K562 (cell line): ENCODE measurements around the gene SAMD14. TPM values are rescaled to one million over a fixed set of nuclear protein-coding genes. Genes with fewer than 3 reads are reported as not detected.

Experiments used
- ATAC-seq: fragments of 200-7000 bp; cut with Tn5 transposase; 3 replicates; pipeline ENCODE4 v1.9.1; 2020; ENCODE audit warnings: moderate library complexity
- BruUV-seq: library from RNA; stranded (reverse); fragments of 400-500 nt; replicated peaks from 2 replicates; lab custom pipeline; 2021; lab: Mats Ljungman, UMichigan
- CTCF ChIA-PET: fragments of 300-600 bp; formaldehyde crosslinking; extraction: SDS; loops from one replicate; lab custom pipeline; 2021; ENCODE audit warnings: low intra/inter-chr PET ratio; lab: Yijun Ruan, JAX
- POLR2A ChIA-PET: fragments of 300-600, 350-650 bp; sonication (Branson Sonifier 250); formaldehyde crosslinking; extraction: SDS; loops from one replicate; lab custom pipeline; 2021; ENCODE audit warnings: antibody characterized with exemption, inconsistent platforms; lab: Yijun Ruan, JAX
- DNase-seq, 4 experiments: peaks; one replicate each; pipeline versions ENCODE4 v3.0.0 to v3.0.0-alpha.2; 2011 to 2018; ENCODE audit warnings: low spot score in 3 of 4, mixed read lengths in 3 of 4; ENCODE audit errors: extremely low read depth in 1 of 4
- FAIRE-seq: peaks from 2 replicates; lab custom pipeline; 2011; peaks lifted over from hg19 to GRCh38; lab: Jason Lieb, UNC
- H2AFZ ChIP-seq: 2 replicates; pipeline ENCODE4 v1.6.0; 2011; ENCODE audit warnings: low read depth, low read length, control low read depth, inconsistent platforms
- H3K27ac ChIP-seq: fragments of 200-600 bp; 3 replicates; pipeline ENCODE4 v1.8.0; 2011; ENCODE audit warnings: low read depth, mild to moderate bottlenecking, control low read depth, inconsistent platforms, low read length, moderate library complexity, mixed read lengths; ENCODE audit errors: extremely low read depth
- H3K27me3 ChIP-seq, 2 experiments: fragments of 300-600 bp in 1 of 2; 2 replicates in 1 of 2; 3 replicates in 1 of 2; pipeline versions ENCODE4 v1.6.0 to v1.8.0; 2011; ENCODE audit warnings: inconsistent platforms in 2 of 2, low read length in 2 of 2, mild to moderate bottlenecking in 1 of 2, mixed read lengths in 1 of 2, moderate library complexity in 1 of 2; ENCODE audit not compliant: control insufficient read depth in 2 of 2, insufficient read depth in 2 of 2
- H3K36me3 ChIP-seq: fragments of 300-600 bp; 3 replicates; pipeline ENCODE4 v1.8.0; 2011; ENCODE audit warnings: mild to moderate bottlenecking, low read length, inconsistent platforms; ENCODE audit not compliant: control insufficient read depth, insufficient read depth
- H3K4me1 ChIP-seq, 2 experiments: fragments of 200-600 bp in 1 of 2; replicated peaks in 1 of 2; 2 replicates in 1 of 2; 3 replicates in 1 of 2; pipeline versions ENCODE4 v1.5.1 to v1.8.0; 2011; ENCODE audit warnings: inconsistent platforms in 2 of 2, low read length in 2 of 2, mild to moderate bottlenecking in 1 of 2, mixed read lengths in 1 of 2, moderate library complexity in 1 of 2; ENCODE audit not compliant: control insufficient read depth in 2 of 2, insufficient read depth in 2 of 2
- H3K4me2 ChIP-seq: 2 replicates; pipeline ENCODE4 v1.6.1; 2011; ENCODE audit warnings: low read length, control low read depth, inconsistent platforms, mixed read lengths; ENCODE audit not compliant: insufficient read depth
- H3K4me3 ChIP-seq: fragments of 200-600 bp; sonication (generic), shearing (Covaris generic); 2 replicates; pipeline ENCODE4 v1.5.1; 2016; ENCODE audit warnings: control low read depth, inconsistent platforms
- H3K79me2 ChIP-seq: fragments of 200-600 bp; 3 replicates; pipeline ENCODE4 v1.8.0; 2011; ENCODE audit warnings: low read length, inconsistent platforms; ENCODE audit not compliant: control insufficient read depth, insufficient read depth
- H3K9ac ChIP-seq, 2 experiments: 2 replicates each; pipeline versions ENCODE4 v1.6.0 to v1.6.1; 2011; ENCODE audit warnings: low read depth in 2 of 2, low read length in 2 of 2, control low read depth in 1 of 2, inconsistent platforms in 1 of 2, mild to moderate bottlenecking in 1 of 2, mixed read lengths in 1 of 2; ENCODE audit not compliant: insufficient read depth in 1 of 2
- H3K9me1 ChIP-seq: one replicate; pipeline ENCODE4 v1.6.0; 2011; ENCODE audit warnings: inconsistent platforms, mild to moderate bottlenecking, low read length, moderate library complexity; ENCODE audit not compliant: control insufficient read depth, insufficient read depth
- H3K9me3 ChIP-seq: replicated peaks from 2 replicates; pipeline ENCODE4 v1.5.1; 2011; ENCODE audit warnings: low read depth, low read length, inconsistent platforms; ENCODE audit not compliant: control insufficient read depth, insufficient read depth
- H4K20me1 ChIP-seq: replicated peaks from 2 replicates; pipeline ENCODE4 v1.6.1; 2011; ENCODE audit warnings: low read length, inconsistent platforms, mixed read lengths; ENCODE audit not compliant: control insufficient read depth, insufficient read depth
- CBFB ChIP-seq: sonication (generic); formaldehyde crosslinking; IDR thresholded peaks from 2 replicates; pipeline ENCODE4 v1.4.0; 2020; ENCODE audit warnings: mild to moderate bottlenecking, missing genetic modification reagents
- CEBPG ChIP-seq, 3 experiments: fragments of 200-800 bp in 1 of 3; sonication (Bioruptor generic) in 1 of 3; sonication (generic) in 1 of 3; formaldehyde crosslinking in 1 of 3; IDR thresholded peaks in 2 of 3; conservative IDR thresholded peaks in 1 of 3; 2 replicates each; pipeline versions ENCODE4 v1.6.1 to v1.8.0; 2016 to 2022; ENCODE audit warnings: missing compliant biosample characterization in 2 of 3, missing genetic modification characterization in 2 of 3, mild to moderate bottlenecking in 1 of 3, missing genetic modification reagents in 1 of 3
- CHD1 ChIP-seq: fragments of 200-600 bp; sonication (generic); IDR thresholded peaks from one replicate; pipeline ENCODE4 v1.6.1; 2012; ENCODE audit warnings: mild to moderate bottlenecking, moderate library complexity, low read length, inconsistent platforms
- FOXM1 ChIP-seq, 2 experiments: fragments of 450-650 bp in 1 of 2; sonication (generic) in 1 of 2; formaldehyde crosslinking in 1 of 2; IDR thresholded peaks; 2 replicates each; pipeline versions ENCODE4 v1.6.1 to v1.9.0; 2017 to 2022; ENCODE audit warnings: low read depth in 2 of 2, mild to moderate bottlenecking in 2 of 2, missing genetic modification reagents in 1 of 2, moderate library complexity in 1 of 2
- MAFK ChIP-seq: IDR thresholded peaks from 2 replicates; pipeline ENCODE4 v1.6.1; 2011; ENCODE audit warnings: low read length, improper control_type of control experiment
- PURB ChIP-seq: sonication (generic); formaldehyde crosslinking; IDR thresholded peaks from 2 replicates; pipeline ENCODE4 v1.9.0; 2021; ENCODE audit warnings: low read depth, mild to moderate bottlenecking, missing genetic modification reagents
- ZNF324 ChIP-seq: fragments of 250-450 bp; sonication (Bioruptor Pico); IDR thresholded peaks from 2 replicates; pipeline ENCODE4 v1.4.0; 2020; ENCODE audit warnings: mild to moderate bottlenecking
- WGBS: fragments of 100-300 bp; shearing (Covaris generic); methylation state at CpG from one replicate; pipeline ENCODE4 v1.1.6; 2016; ENCODE audit warnings: low coverage, mixed read lengths; ENCODE audit not compliant: insufficient coverage; ENCODE audit errors: missing lambda C conversion rate; 5-methylcytosine and 5-hydroxymethylcytosine counted together
- in situ Hi-C: fragments of 300-500 bp; cut with MboI; formaldehyde crosslinking; loops from 4 replicates; pipeline ENCODE4 v1.15.0; 2018; ENCODE audit warnings: inconsistent platforms, mixed read lengths
- intact Hi-C: fragments of 100-400 bp; cut with micrococcal nuclease; formaldehyde crosslinking; loops from 2 replicates; pipeline ENCODE4 v1.14.2; 2022
- polyA plus RNA-seq, 8 experiments: library from polyadenylated mRNA; depleted of rRNA in 4 of 8; stranded (reverse) in 5 of 8; unstranded in 3 of 8; fragments of >200 nt; fragmentation: Nextera tagmentation in 2 of 8; fragmentation: Illumina TruSeq in 1 of 8; extraction: Ambion mirVana in 2 of 8; extraction: Trizol in 1 of 8; gene quantifications; 2 replicates each; pipeline versions ENCODE4 v1.2.1 to v1.2.3, GENCODE V29; 2011 to 2014; ENCODE audit warnings: inconsistent platforms in 1 of 8, missing spikeins in 1 of 8
- total RNA-seq, 7 experiments: library from RNA; depleted of rRNA in 6 of 7; stranded (reverse); fragments of >200 nt in 6 of 7; fragmentation: Illumina TruSeq in 2 of 7; extraction: Trizol in 2 of 7; gene quantifications; 2 replicates each; pipeline versions ENCODE4 v1.2.1 to v1.2.3, GENCODE V29; 2011 to 2021; ENCODE audit warnings: low replicate concordance in 1 of 7

SAMD14 gene
- total and polyA plus RNA-seq, 9 of the 15 experiments (the other 6 are each of a cell fraction or from before 2014, with no cell fraction given): 0.04 to 0.07 TPM; not detected in 7

- TF ChIP-seq CHD1 (no peak), ZNF324 (CRISPR knock-in tag) (no peak), CEBPG (CRISPR knock-in tag; IDR thresholded peaks at IDR 0.05) (0 out of 2 replicates have a peak, but pooled peaks have one; percentile 7), CEBPG (tag; conservative IDR thresholded peaks at IDR 0.05 in 1 of 2, IDR thresholded peaks at IDR 0.05 in 1 of 2) (no peak), PURB (CRISPR knock-in tag) (no peak), CBFB (CRISPR knock-in tag) (0 out of 2 replicates have a peak, but pooled peaks have one; percentile 13), MAFK (no peak), FOXM1 (IDR thresholded peaks at IDR 0.05; ENCODE audit: low read depth) (no peak), FOXM1 (CRISPR knock-in tag; IDR thresholded peaks at IDR 0.05; ENCODE audit: low read depth) (0 out of 2 replicates have a peak, but pooled peaks have one; percentile 2)
- no TSS peak for BruUV-seq
- Histone ChIP-seq H3K4me2 (peak overlapping the region; percentile 95), H3K9ac (peak overlapping the region in 1 of 2 experiments; percentile 43; a peak in 1 of 4 replicates), H3K79me2 (no peaks in the 10 kb centered on the region), H3K4me3 (no peak overlapping the region), H3K4me1 (peaks cover 10 to 20% of the 10 kb centered on the region in 2 experiments; a peak in 3 of 5 replicates), H3K36me3 (no peaks in the 10 kb centered on the region), H3K9me3 (no peaks in the 10 kb centered on the region), H4K20me1 (no peaks in the 10 kb centered on the region; the same call in 1 of the 2 replicates), H3K27me3 (no peaks in the 10 kb centered on the region), H2AFZ (peak overlapping the region; percentile 96), H3K27ac (no peak overlapping the region), H3K9me1 (no peaks in the 10 kb centered on the region)
- WGBS: 37% methylated on average over 16 of the region's 16 CpGs
- in situ Hi-C loops: no loop called here
- CTCF ChIA-PET: interaction anchor here (0.6 to 2.1 kb wide), 4 partner anchors 19 to 68 kb away, joined by 3 to 6 read pairs (median 3); no protein-coding TSS in a partner anchor
- DNase-seq (no peak), ATAC-seq (no peak), FAIRE-seq (no peak)
- POLR2A ChIA-PET: no interaction called here
- intact Hi-C loops: loop anchor here (1.0 to 2.0 kb wide), 4 partner anchors 10 to 68 kb away; no protein-coding TSS in a partner anchor
Observed at GRCh38 chr17:50161911-50162288, 31.9 kb upstream of the SAMD14 start.
